ENCODE data around the gene PLCB1. TPM values are rescaled to one million over a fixed set of nuclear protein-coding genes. Genes with fewer than 3 reads are reported as not detected.
A peak's percentile ranks its signal among the peaks of the same experiment; 100 is the strongest.

Gene PLCB1
- total and polyA plus RNA-seq, 2 of the 4 experiments (the other 2 are of a cell fraction): 5.6 to 16.1 TPM

- CTCF ChIA-PET: no interaction called here
- H3K4ac ChIP-seq (ENCODE audit: low read depth, low read length): peak overlapping the region; percentile 50; the same call in 1 of the 2 replicates
Measured at GRCh38 chr20:8227293-8227692, 95.2 kb downstream of the PLCB1 start.

More at GRCh38 chr20:8227293-8227692, 95.2 kb downstream of the PLCB1 start:
- Histone ChIP-seq H2BK5ac (ENCODE audit: low read depth, low read length, poor library complexity, severe bottlenecking) (no peak overlapping the region), H3K9ac (ENCODE audit: low read depth, low read length) (no peak overlapping the region), H3K4me3 (ENCODE audit: insufficient read depth, low read depth, low read length) (no peak overlapping the region), H4K20me1 (ENCODE audit: insufficient read depth, low read length) (no peaks in the 10 kb centered on the region), H3K9me3 (ENCODE audit: control insufficient read depth, insufficient read depth, low read length) (no peaks in the 10 kb centered on the region), H2AFZ (replicated peaks; ENCODE audit: low read length, poor library complexity) (no peak overlapping the region), H4K91ac (ENCODE audit: insufficient read depth, low read depth, low read length) (peak overlapping the region; percentile 44; the same call in 1 of the 2 replicates), H2BK15ac (ENCODE audit: low read depth, low read length) (no peak overlapping the region; the same call in 2 of the 3 replicates), H3K56ac (ENCODE audit: extremely low read depth, insufficient read depth, low read length) (no peak overlapping the region), H3K18ac (ENCODE audit: low read depth, low read length) (no peak overlapping the region), H4K8ac (ENCODE audit: low read depth in 2 of 2, low read length in 2 of 2) (no peak overlapping the region), H4K5ac (ENCODE audit: low read depth, low read length) (no peak overlapping the region), H3K27me3 (ENCODE audit: control insufficient read depth, insufficient read depth, low read length) (no peaks in the 10 kb centered on the region), H3K4me1 (ENCODE audit: control insufficient read depth, insufficient read depth, low read length) (peaks cover 5% of the 10 kb centered on the region), H3K4me2 (ENCODE audit: low read depth, low read length) (no peak overlapping the region), H3K36me3 (ENCODE audit: control insufficient read depth, insufficient read depth, low read length) (no peaks in the 10 kb centered on the region), H2BK120ac (ENCODE audit: low read depth, low read length) (no peak overlapping the region), H2BK20ac (ENCODE audit: low read depth, low read length) (peak overlapping the region; percentile 57; the same call in 1 of the 2 replicates), H2AK9ac (replicated peaks; ENCODE audit: low read depth, low read length, poor library complexity) (no peak overlapping the region), H3K14ac (replicated peaks; ENCODE audit: low read depth, low read length) (peak overlapping the region; percentile 70), H3K23ac (ENCODE audit: low read depth, low read length) (peak overlapping the region; percentile 32; the same call in 1 of the 2 replicates), H3K9me1 (ENCODE audit: insufficient read depth, low read length) (peaks cover 8% of the 10 kb centered on the region), H2AK5ac (ENCODE audit: low read depth, low read length) (no peak overlapping the region), H3K27ac (ENCODE audit: insufficient read depth, low read length) (no peak overlapping the region), H3K79me1 (ENCODE audit: low read depth in 1 of 2, low read length in 2 of 2) (peaks cover 10 to 22% of the 10 kb centered on the region in 2 experiments)
- WGBS, 2 experiments (ENCODE audit: extremely low coverage in 2 of 2, insufficient read length in 1 of 2): no CpG with 5 or more reads among the region's 3 CpGs
- no peak for ATAC-seq (ENCODE audit: low read depth)
- dilution Hi-C loops (cut with HindIII; ENCODE audit: low sequenced_read_pairs, unreplicated experiment) (no loop called here), intact Hi-C loops (cut with micrococcal nuclease) (no loop called here), in situ Hi-C loops (cut with MboI; ENCODE audit: low sequenced_read_pairs) (no loop called here)
- no peak for DNase-seq
- TF ChIP-seq RFX5 (IDR thresholded peaks at IDR 0.05; ENCODE audit: low read depth, low read length): no peak
- no peak for TF ChIP-seq CEBPB (IDR thresholded peaks at IDR 0.05; ENCODE audit: low read depth, low read length)
- no peak for TF ChIP-seq SMC3 (IDR thresholded peaks at IDR 0.05; ENCODE audit: low read depth, low read length)
- no peak for TF ChIP-seq RCOR1 (IDR thresholded peaks at IDR 0.05; ENCODE audit: insufficient replicate concordance, low read length)
- TF ChIP-seq CTCF (conservative IDR thresholded peaks at IDR 0.05; ENCODE audit: low read depth, low read length): no peak
- no peak for TF ChIP-seq CHD1 (IDR thresholded peaks at IDR 0.05; ENCODE audit: low read depth, low read length)
- no peak for TF ChIP-seq MXI1 (IDR thresholded peaks at IDR 0.05; ENCODE audit: borderline replicate concordance, low read depth, low read length)
- no peak for TF ChIP-seq NFE2L2 (IDR thresholded peaks at IDR 0.05; ENCODE audit: low read depth, low read length)
- no peak for TF ChIP-seq MAZ (IDR thresholded peaks at IDR 0.05; ENCODE audit: borderline replicate concordance, low read depth, low read length)
- TF ChIP-seq MAFK (IDR thresholded peaks at IDR 0.05; ENCODE audit: low read depth, low read length): no peak
- TF ChIP-seq POLR2A (IDR thresholded peaks at IDR 0.05; ENCODE audit: low read depth, low read length): no peak
- TF ChIP-seq FOS (IDR thresholded peaks at IDR 0.05; ENCODE audit: low read depth, low read length): no peak
- TF ChIP-seq, protein P1, sequence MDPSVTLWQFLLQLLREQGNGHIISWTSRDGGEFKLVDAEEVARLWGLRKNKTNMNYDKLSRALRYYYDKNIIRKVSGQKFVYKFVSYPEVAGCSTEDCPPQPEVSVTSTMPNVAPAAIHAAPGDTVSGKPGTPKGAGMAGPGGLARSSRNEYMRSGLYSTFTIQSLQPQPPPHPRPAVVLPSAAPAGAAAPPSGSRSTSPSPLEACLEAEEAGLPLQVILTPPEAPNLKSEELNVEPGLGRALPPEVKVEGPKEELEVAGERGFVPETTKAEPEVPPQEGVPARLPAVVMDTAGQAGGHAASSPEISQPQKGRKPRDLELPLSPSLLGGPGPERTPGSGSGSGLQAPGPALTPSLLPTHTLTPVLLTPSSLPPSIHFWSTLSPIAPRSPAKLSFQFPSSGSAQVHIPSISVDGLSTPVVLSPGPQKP (IDR thresholded peaks at IDR 0.05; ENCODE audit: borderline replicate concordance, low read depth, low read length): no peak
- no TSS peak for BruUV-seq (replicated peaks)
- POLR2A ChIA-PET (ENCODE audit: unreplicated experiment): no interaction called here
